Thoracic aorta (tissue), 2 donors: Measurements from ENCODE around the gene C1orf159. TPM values are rescaled to one million over a fixed set of nuclear protein-coding genes. Genes with fewer than 3 reads are reported as not detected.

Experiments used
- ATAC-seq: fragments of 150-250 bp; one replicate; pipeline ENCODE4 v1.8.0; 2017; ENCODE audit warnings: low read depth; ENCODE audit not compliant: insufficient number of reproducible peaks, low FRiP score
- DNase-seq: peaks from one replicate; pipeline ENCODE4 v3.0.0-alpha.2; 2020; ENCODE audit warnings: low spot score
- H3K27ac ChIP-seq, 2 donors: fragments of 200-600 bp; sonication (generic); 1 replicate in 1 of 2; 2 replicates in 1 of 2; pipeline ENCODE4 v1.5.1; 2016; ENCODE audit warnings: mild to moderate bottlenecking in 2 of 2, moderate library complexity in 2 of 2
- H3K27me3 ChIP-seq: fragments of 200-600 bp; sonication (generic); replicated peaks from 2 replicates; pipeline ENCODE4 v1.6.0; 2016; ENCODE audit warnings: mild to moderate bottlenecking; ENCODE audit not compliant: insufficient read depth
- H3K36me3 ChIP-seq: fragments of 200-600 bp; sonication (generic); one replicate; pipeline ENCODE4 v1.5.1; 2016
- H3K4me1 ChIP-seq, 2 donors: fragments of 200-600 bp; sonication (generic); 1 replicate in 1 of 2; 2 replicates in 1 of 2; pipeline versions ENCODE4 v1.5.1 to v1.6.0; 2016; ENCODE audit warnings: low read depth in 2 of 2, mild to moderate bottlenecking in 1 of 2; ENCODE audit not compliant: control insufficient read depth in 1 of 2
- H3K4me3 ChIP-seq: fragments of 200-600 bp; sonication (generic); 2 replicates; pipeline ENCODE4 v1.5.1; 2016; ENCODE audit warnings: mild to moderate bottlenecking
- H3K9me3 ChIP-seq: fragments of 200-600 bp; sonication (generic); 2 replicates; pipeline ENCODE4 v1.5.1; 2016
- CTCF ChIP-seq: fragments of 200-600 bp; sonication (generic); IDR thresholded peaks from one replicate; pipeline ENCODE4 v1.5.1; 2019; ENCODE audit warnings: antibody characterized with exemption
- total RNA-seq, 2 donors: library from RNA; depleted of rRNA; stranded (reverse); fragments of >200 nt; gene quantifications; one replicate each; pipeline versions ENCODE4 v1.1.0 to v1.2.3, GENCODE V29; 2016

C1orf159 gene
- total RNA-seq, 2 donors from 2014 or later = 10.8 to 21.2 TPM

GRCh38 chr1:1115136-1115785, 628 bp downstream of the C1orf159 start:
- no peak for TF ChIP-seq CTCF
- DNase-seq (no peak), ATAC-seq (no peak)

GRCh38 chr1:1114431-1114830, 1.5 kb downstream of the C1orf159 start:
- Histone ChIP-seq H3K27me3 (no peaks in the 10 kb centered on the region), H3K36me3 (no peaks in the 10 kb centered on the region), H3K4me1 (peaks cover 5 to 6% of the 10 kb centered on the region in 2 donors), H3K9me3 (no peaks in the 10 kb centered on the region), H3K27ac (no peak overlapping the region), H3K4me3 (no peak overlapping the region)
- no peak for DNase-seq
- TF ChIP-seq CTCF = no peak
- ATAC-seq = no peak

More at GRCh38 chr1:1115136-1115785, 628 bp downstream of the C1orf159 start:
- H3K27me3 ChIP-seq = no peaks in the 10 kb centered on the region
- H3K27ac ChIP-seq = no peak overlapping the region
- peak overlapping the region; percentile 99 for H3K4me3 ChIP-seq
- H3K9me3 ChIP-seq = no peaks in the 10 kb centered on the region
- H3K4me1 ChIP-seq = peaks cover 5 to 6% of the 10 kb centered on the region in 2 donors
- H3K36me3 ChIP-seq = no peaks in the 10 kb centered on the region

GRCh38 chr1:1112237-1112985, 3.5 kb downstream of the C1orf159 start:
- Histone ChIP-seq H3K9me3 (no peaks in the 10 kb centered on the region), H3K36me3 (no peaks in the 10 kb centered on the region), H3K27ac (no peak overlapping the region), H3K4me1 (peaks cover 5 to 6% of the 10 kb centered on the region in 2 donors), H3K27me3 (no peaks in the 10 kb centered on the region), H3K4me3 (no peak overlapping the region)
- DNase-seq (no peak), ATAC-seq (no peak)
- TF ChIP-seq CTCF = no peak

- DNase-seq (no peak), ATAC-seq (no peak)
- Histone ChIP-seq H3K27ac (no peak overlapping the region), H3K4me3 (no peak overlapping the region), H3K27me3 (no peaks in the 10 kb centered on the region), H3K4me1 (peaks cover 5 to 6% of the 10 kb centered on the region in 2 donors), H3K9me3 (no peaks in the 10 kb centered on the region), H3K36me3 (no peaks in the 10 kb centered on the region)
- no peak for TF ChIP-seq CTCF
Observed at GRCh38 chr1:1111516-1112236, 4.2 kb downstream of the C1orf159 start.

GRCh38 chr1:1110561-1110971, 5.3 kb downstream of the C1orf159 start:
- Histone ChIP-seq H3K4me3 (no peak overlapping the region), H3K27me3 (no peaks in the 10 kb centered on the region), H3K36me3 (no peaks in the 10 kb centered on the region), H3K4me1 (peaks cover 5 to 6% of the 10 kb centered on the region in 2 donors), H3K9me3 (no peaks in the 10 kb centered on the region), H3K27ac (no peak overlapping the region)
- DNase-seq (no peak), ATAC-seq (no peak)
- no peak for TF ChIP-seq CTCF
